Raji (cell line): ENCODE results near the gene DRG2.

Source experiments
- POLR2A ChIP-seq: IDR thresholded peaks from 2 replicates; pipeline ENCODE4 v1.6.1; 2011; ENCODE audit warnings: low read depth, low read length, control low read depth; ENCODE audit not compliant: insufficient read depth

DRG2 gene

DNA sequence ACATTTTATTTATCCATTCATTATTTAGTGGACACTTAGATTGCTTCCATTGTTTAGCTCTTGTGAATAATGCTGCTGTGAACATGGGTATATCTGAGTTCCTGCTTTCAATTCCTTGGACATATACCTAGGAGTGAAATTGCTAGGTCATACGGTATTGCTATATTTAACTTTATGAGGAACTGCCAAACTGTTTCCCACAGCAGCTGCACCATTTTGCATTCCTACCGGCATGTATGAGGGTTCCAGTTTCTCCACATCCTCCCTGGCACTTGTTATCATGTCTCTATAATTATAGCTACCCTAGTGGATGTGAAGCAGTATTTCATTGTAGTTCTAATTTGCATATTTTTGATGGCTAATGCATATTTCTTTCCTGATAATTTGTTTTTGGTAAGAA, 23.7 kb upstream of the DRG2 start:
- no peak for TF ChIP-seq POLR2A

- TF ChIP-seq POLR2A = no peak
Observed at GRCh38 chr17:18065546-18065945, 22.2 kb upstream of the DRG2 start.

DNA sequence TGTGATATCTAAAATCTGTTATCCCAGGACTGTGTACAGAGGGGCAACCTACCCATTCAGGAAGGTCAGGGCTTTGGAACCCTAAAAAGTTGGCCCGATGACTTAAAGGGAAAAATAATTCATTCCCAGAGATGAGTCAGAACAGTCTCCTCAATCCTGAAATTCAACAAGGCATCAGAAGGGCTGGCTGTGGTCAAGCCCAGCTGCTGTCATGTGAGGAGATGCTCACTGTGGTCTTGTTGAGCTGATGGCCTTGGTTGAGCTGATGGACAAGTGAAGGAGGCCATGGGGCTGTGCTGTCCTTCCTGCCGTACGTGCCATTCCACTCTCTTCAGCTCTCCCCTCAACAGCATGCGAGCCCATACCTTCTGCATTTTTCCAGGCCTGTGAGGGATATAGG, 20.9 kb upstream of the DRG2 start:
- no peak for TF ChIP-seq POLR2A

DNA sequence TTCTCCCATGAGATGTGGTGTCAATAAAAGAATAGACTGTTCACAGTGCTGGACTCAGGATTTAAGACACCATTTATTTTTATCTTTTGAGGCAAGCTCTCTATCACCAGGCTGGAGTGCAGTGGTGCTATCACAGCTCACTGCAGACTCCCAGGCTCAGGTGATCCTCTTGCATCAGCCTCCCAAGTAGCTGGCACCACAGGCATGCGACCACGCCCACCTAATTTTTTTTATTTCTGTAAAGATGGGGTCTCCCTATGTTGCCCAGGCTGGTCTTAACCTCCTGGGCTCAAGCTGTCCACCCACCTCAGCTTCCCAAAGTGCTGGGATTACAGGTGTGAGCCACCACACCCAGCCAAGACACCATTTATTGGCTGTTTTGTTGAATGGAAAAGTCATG, 18.6 kb upstream of the DRG2 start:
- TF ChIP-seq POLR2A = no peak

DNA sequence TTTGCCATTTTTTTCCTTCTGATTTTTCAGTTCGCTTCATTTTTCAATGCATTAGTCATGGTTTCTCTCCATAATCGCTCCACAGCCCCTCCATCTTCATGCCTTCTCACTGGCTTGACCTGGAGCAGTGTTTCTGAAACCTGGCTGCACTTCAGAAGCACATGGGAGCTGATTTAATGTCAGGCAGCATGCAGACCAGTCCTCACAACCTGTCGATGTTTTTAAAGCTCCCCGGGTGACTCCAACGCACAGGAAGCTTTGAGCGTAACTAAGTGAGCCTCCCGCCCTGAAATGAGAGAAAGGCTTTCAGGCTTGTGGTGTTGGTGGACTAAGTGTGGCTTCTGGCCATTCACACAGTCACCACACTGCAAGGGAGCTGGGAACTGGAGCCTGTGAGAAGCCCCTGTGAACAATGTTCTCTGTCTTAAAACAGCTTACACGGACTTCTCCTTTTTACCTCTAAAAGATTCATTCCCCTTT, 16.8 kb upstream of the DRG2 start:
- no peak for TF ChIP-seq POLR2A

DNA sequence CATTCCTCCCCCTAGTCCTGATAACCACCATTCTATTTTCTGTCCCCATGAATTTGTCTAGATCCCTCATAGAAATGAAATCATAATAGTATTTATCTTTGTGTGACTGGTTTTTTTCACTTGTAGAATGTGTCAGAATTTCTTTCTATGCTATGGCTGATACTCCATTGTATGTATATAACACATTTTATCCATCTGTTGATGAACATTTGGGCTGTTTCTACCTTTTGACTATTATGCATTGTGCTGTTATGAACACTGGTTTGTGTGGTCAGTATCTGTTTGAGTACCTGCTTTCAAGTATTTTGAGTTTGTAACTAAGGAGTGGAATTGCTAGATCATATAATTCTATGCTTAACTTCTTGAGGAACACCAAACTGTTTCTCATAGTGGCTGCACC, 16.0 kb upstream of the DRG2 start:
- TF ChIP-seq POLR2A = no peak

DNA sequence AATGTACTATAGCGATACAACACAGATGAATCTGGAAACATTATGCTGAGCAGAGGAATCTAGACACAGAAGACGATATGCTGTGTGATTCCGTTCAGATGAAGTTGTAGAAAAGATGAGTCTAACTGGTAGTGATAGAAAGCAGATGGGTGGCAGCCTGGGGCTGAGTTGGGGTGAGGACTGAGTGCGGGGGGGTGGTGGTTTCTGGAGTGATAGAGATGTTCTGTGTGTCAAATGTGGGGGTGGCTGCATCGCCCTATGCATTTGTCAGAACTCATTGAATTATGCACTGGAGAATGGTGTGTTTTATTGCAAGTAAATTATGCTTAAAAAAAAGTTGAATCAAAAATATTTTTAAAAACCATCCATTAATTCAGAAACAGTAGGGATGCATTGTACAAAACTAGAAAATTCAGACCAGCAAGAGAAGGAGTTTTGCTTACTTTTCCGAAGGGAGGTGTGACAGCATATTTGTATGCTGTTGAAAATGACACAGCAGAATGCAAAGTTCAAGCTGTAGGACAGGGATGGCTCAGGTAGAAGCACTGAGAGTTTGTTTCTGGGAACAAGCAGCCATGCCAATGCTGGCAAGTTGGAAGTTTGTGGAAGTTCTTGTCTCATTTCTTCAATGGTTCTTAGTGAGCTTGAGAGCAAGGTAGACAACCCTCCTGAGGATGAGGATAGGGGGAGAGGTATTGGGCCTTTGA, 13.0 kb upstream of the DRG2 start:
- no peak for TF ChIP-seq POLR2A

GRCh38 chr17:18076936-18077335, 10.8 kb upstream of the DRG2 start:
- TF ChIP-seq POLR2A = no peak

- TF ChIP-seq POLR2A = no peak
Observed at GRCh38 chr17:18079543-18079942, 8.2 kb upstream of the DRG2 start.

DNA sequence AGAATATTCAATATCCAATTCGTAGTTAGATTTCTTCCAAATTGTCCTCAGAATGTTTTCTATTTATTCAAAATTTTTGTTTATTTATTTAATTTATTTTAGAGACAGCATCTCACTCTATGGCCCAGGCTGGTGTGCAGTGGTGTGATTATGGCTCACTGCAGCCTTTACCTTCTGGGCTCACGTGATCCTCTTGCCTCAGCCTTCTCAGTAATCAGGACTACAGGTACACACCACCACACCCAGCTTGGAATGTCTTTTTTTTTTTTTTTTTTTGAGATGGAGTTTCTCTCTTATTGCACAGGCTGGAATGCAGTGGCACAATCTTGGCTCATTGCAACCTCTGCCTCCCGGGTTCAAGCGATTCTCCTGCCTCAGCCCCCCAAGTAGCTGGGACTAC, 3.5 kb upstream of the DRG2 start:
- no peak for TF ChIP-seq POLR2A

GRCh38 chr17:18089613-18090012, 1.9 kb downstream of the DRG2 start:
- TF ChIP-seq POLR2A = no peak

GRCh38 chr17:18093616-18094408, 6.1 kb downstream of the DRG2 start:
- no peak for TF ChIP-seq POLR2A

GRCh38 chr17:18094409-18094807, 6.7 kb downstream of the DRG2 start:
- TF ChIP-seq POLR2A = no peak

DNA sequence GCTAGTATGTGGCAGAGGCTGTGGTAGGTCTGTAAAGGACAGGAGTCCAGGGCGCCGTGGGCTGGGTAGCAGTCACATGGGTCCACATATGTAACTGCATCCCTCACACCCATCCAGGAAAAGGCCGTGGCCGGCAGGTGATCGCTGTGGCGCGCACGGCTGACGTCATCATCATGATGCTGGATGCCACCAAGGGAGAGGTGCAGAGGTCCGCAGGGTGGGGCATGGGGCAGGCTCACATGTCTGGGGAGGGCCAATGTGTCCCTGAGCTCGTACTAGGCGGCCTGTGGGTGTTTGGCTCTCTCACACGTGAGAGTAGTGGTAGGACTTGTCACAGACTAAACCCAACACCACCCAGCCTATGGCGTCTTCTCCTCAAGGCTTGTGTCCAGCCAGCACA, 11.8 kb downstream of the DRG2 start:
- no peak for TF ChIP-seq POLR2A

DNA sequence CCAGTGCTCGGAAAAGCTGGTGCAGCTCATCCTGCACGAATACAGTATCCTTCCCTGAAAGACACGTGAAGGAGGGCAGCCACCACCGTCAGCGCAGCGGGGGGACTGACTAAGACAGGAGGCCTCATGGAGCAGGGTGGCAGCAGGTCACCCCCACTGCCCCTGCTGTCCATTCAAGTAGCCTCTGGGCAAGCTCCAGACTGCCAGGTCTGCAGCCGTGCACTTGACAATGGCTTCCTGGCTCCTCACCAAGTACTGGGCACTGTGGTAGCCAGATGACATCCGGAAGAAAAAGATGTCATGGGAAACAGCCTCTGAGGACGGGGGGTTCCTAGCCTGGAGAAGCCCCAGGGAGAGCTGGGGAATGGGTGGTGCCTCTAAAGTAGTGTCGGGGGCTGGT, 12.9 kb downstream of the DRG2 start:
- no peak for TF ChIP-seq POLR2A

DNA sequence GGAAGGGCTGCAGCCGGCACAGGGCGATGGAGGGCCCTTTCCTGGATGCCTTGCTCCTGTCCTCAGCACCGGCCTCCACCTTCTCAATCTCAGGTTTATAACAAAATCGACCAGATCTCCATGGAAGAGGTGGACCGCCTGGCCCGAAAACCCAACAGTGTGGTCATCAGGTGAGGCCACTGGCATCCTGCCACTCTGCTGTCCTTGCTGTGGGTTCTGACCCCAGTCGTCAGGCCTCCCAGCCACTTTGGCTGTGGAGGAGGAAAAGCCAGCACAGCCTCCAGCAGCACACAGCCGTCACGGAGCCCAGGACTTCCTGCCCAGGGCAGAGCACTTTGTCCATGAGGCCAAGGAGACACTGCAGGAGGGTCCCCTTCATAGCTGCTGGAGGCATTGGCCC, 14.1 kb downstream of the DRG2 start:
- TF ChIP-seq POLR2A = no peak
